GM19397 (cell line): ENCODE measurements around the gene MSX1.
"Not testable (repeated sequence)": the region's sequence is repeated elsewhere in the genome, so short reads cannot be mapped to it uniquely, and the experiment has no call there.

ENCODE experiments used
- ATAC-seq: cut with Tn5 transposase; IDR thresholded peaks from one replicate; pipeline ENCODE4 v1.9.1; 2021; ENCODE audit warnings: mild to moderate bottlenecking, moderate library complexity; ENCODE audit not compliant: unreplicated experiment

Gene MSX1

DNA sequence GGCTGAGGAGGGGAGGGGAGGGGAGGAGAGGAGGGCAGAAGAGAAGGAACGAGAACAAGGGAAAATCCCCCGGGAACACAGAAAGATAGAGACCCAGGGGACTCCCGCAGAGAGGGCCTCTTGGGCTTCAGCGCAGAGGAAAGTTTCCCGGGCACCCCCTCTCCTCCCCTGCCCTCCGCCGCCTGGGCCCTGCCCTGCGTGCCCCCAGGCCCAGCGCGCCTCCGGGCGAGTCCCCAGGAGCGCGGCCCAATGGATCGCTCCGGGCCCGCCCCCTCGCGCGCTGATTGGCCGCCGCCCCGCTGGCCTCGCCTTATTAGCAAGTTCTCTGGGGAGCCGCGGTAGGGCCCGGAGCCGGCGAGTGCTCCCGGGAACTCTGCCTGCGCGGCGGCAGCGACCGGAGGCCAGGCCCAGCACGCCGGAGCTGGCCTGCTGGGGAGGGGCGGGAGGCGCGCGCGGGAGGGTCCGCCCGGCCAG lies at the start of gene MSX1:
MSX1 (plus strand) TSS at position 341 of the 474 bp plus-strand sequence. CDS start 235 bp downstream, outside the sequence.
- ATAC-seq: peak; percentile 88

DNA sequence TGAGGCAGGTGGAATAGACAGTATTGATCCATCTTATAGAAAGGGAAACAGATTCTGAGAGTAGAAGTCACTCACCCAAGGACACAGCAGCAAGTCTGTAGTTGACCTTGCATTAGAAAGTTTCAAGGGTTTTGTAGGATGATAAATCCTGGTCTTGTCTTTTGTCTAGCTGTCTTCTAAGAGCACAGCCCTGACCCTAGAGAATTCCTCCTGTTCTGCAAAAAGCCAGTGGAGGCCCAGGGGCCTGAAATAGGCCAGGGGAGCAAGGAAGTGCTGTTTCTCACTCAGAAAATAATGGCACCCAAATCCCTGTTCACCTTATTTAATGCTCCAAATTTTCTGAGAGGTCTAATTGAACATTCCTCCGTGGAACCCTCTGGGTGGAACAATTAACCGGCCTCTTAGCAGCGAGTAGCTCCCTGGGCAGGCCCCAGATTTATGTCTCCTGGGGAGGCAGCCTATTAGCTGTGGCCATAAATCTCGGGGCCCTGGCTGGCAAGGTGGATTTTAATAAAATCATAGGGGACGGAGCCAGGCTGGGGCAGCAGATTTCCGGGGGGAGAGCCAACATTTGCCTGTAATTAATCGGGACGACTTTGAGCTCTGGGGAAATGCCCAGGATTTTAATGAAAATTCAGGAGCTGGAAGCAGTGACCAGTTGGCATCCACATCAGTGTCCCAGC lies 49.2 kb upstream of the MSX1 start:
- ATAC-seq: no peak

DNA sequence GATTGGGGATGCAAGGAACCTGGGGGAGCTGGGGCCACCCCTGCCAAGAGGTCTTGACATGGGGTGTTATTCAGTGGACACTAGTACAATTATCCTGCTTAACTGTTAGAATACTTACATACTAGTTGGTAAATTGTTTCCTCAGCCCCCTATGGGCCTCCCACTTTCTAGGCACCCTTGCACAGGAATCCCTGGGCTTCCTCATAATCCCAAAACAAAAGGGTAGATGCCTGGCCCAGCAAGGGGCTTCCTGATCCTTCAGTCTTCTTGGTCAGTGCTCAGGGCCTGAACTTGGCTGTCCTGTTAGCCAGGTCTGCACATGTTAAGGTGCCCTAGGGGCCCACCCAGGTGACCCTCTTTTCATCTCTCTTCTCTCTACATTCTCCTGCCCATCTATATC lies 48.7 kb upstream of the MSX1 start:
- no peak for ATAC-seq

GRCh38 chr4:4812145-4812794 lies 47.2 kb upstream of the MSX1 start:
- no peak for ATAC-seq

DNA sequence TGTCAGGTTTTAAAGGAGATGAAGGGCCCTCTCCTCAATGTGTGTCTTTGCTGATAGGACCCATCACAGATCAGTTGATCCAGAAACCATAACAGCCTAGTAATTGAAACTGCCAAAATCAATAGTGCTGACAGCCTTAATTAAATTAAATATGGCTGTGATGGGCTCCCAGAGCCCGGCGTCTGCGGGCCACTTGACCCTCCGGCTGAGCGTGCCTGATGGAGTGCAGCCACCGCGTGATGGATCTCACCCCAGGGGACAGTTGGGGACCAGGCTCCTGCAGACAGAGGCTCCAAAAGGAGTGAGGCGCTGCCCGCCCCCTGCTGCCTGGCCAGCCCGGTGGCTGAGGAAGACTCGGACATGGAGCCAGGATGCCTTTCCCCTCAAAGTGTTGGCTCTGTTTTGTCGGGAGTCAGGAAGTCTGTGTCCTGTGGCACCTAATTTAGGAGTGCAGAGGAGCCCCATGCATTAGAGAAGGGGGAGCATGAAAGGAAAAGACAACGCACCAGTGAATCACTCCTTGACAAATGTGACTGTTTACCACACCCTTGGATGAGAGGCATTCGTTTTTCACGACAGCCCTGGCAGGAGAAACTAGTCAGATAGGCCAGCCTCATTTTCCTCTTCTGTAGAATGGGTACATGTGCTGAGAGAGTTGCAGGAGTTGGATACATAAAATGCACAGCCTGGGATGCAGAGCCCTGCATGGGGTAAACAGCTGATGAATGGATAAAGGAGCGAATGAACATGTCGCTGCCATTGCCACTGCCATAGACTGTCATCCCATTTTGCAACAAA lies 40.9 kb upstream of the MSX1 start:
- no peak for ATAC-seq

- ATAC-seq: no peak
Measured at GRCh38 chr4:4819213-4819606, 40.3 kb upstream of the MSX1 start.

GRCh38 chr4:4820261-4820660 lies 39.2 kb upstream of the MSX1 start:
- ATAC-seq: no peak

GRCh38 chr4:4820739-4821138 lies 38.7 kb upstream of the MSX1 start:
- no peak for ATAC-seq

DNA sequence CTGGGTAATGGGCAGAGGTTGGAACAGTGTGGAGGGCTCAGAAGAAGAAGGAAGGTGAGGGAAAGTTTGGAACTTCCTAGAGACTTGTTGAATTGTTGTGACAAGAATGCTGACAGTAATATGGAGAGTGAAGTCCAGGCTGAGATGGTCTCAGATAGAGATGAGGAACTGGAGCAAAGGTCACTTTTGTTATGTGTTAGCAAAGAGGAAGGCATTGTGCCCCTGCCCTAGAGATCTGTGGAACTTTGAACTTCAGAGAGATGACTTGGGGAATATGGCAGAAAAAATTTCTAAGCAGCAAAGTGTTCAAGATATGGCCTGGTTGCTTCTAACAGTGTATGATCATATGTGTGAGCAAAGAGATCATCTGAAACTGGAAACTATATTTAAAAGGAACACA lies 37.9 kb upstream of the MSX1 start:
- no peak for ATAC-seq

DNA sequence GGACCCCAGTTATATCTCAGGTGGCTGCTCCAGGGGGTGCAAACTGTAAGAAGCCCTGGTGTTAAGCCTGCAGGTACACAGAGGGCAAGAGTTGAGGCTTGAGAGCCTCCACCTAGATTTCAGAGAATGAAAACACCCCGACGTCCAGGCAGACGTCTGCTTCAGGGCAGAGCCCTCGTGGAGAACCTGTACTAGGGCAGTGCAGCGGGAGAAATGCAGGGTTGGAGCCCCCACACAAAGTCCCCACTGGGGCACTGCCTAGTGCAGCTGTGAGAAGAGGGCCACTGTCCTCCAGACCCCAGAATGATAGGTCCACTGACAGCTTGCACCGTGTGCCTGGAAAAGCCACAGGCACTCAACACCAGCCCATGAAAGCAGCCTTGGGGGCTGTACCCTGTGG lies 37.2 kb upstream of the MSX1 start:
- not testable (repeated sequence) for ATAC-seq

- no peak for ATAC-seq
Measured at GRCh38 chr4:4823621-4824162, 35.8 kb upstream of the MSX1 start.

GRCh38 chr4:4824232-4824631 lies 35.2 kb upstream of the MSX1 start:
- ATAC-seq: no peak

DNA sequence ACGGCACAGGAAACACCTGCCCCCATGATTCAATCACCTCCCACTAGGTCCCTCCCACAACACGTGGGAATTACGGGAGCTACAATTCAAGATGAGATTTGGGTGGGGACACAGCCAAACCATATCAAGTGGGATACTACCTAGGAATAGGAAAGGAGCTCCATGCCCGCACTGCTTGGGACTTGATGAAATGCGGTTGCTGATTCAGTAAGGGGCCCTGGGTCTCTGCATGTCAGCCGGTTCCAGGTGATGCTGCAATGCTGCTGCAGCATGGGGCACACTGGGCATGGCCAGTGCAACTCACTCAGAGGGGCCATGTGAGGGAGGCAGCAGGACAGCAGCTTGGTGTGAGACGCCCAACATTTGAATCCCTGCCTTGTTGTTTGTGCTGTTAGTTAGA lies 34.0 kb upstream of the MSX1 start:
- ATAC-seq: no peak

DNA sequence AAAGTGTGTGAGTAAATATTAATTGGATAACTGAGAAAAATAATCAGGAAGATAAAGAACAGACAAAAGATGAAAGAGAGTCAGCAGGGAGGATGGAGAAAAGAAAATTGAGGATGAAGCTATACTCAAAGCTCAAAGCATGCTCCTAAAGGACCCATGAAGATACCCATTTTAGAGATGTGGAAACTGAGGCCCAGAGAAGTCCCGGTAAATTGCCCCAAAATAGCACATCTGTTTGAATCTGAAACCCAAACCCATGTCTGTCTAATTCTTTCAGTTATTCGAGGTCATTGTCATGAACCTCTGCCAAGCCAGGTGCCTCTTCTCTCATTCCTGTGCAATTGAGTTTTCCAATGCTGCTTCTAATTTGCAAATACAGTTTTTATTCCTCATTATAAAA lies 29.6 kb upstream of the MSX1 start:
- no peak for ATAC-seq

DNA sequence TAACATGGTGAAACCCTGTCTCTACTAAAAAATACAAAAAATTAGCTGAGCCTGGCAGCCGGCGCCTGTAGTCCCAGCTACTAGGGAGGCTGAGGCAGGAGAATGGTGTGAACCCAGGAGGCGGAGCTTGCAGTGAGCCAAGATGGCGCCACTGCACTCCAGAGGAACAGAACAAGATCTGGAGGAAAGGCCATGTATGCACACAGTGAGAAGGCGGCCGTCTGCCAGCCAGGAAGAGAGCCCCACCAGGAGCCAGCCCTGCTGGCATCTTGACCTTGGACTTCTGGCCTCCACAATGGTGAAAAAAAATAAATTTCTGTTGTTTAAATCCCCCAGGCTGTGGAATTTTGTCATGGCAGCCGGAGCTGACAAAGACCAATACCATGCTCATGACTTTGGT lies 28.2 kb upstream of the MSX1 start:
- ATAC-seq: no peak

GRCh38 chr4:4831825-4832224 lies 27.6 kb upstream of the MSX1 start:
- ATAC-seq: no peak

GRCh38 chr4:4836044-4836443 lies 23.4 kb upstream of the MSX1 start:
- no peak for ATAC-seq

GRCh38 chr4:4837316-4837715 lies 22.1 kb upstream of the MSX1 start:
- no peak for ATAC-seq

DNA sequence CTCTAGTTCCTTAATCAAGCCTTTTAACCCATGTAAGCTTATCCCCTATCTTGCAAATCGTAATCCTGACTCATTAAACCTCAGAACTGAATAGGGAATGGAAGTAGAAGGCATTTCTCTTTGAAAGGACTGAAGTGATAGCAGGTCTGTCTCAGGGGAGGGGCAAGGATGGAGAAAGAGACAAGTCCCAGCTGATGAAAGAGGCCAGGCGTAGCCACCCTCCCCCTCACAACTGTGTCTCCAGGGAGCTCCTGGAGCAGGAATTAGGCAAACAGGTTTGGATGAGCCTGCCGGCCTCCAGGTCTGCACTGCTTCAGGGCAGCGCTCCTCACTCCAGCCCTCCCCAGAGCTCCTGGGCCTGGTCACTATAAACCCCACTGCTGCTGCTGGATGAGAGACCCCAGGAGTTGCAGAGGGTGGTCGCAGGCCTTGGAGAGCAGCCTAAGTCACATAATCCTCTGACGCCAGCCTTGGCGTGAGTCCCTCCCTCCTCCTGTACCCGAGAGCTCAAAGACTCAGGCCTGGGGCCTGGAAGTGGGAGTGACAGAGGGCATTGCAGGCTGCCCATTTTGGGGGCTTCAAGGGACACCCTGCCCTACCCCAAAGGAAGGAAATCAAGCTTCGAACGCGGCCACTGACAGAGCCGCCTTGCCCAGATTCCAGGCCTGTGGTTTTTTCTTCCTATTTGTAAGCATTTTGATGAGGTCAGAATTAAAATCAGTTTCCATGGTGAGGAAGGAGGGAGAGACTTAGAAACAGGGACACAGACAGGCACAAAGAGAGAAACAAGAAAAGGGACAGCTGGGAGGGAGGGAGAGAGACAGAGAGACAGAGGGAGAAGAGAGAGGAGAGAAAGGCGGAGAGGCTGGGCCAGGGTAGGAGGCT lies 21.2 kb upstream of the MSX1 start:
- no peak for ATAC-seq

GRCh38 chr4:4838936-4839810 lies 20.3 kb upstream of the MSX1 start:
- ATAC-seq: no peak
